HG03520 (cell line): Measurements from ENCODE around the gene CHSY1.
"Not testable (repeated sequence)": the region's sequence is repeated elsewhere in the genome, so short reads cannot be mapped to it uniquely, and the experiment has no call there.

Experiments used
- ATAC-seq: cut with Tn5 transposase; IDR thresholded peaks from one replicate; pipeline ENCODE4 v1.9.1; 2021; ENCODE audit warnings: mild to moderate bottlenecking, moderate library complexity; ENCODE audit not compliant: unreplicated experiment

The CHSY1 gene, protein sequence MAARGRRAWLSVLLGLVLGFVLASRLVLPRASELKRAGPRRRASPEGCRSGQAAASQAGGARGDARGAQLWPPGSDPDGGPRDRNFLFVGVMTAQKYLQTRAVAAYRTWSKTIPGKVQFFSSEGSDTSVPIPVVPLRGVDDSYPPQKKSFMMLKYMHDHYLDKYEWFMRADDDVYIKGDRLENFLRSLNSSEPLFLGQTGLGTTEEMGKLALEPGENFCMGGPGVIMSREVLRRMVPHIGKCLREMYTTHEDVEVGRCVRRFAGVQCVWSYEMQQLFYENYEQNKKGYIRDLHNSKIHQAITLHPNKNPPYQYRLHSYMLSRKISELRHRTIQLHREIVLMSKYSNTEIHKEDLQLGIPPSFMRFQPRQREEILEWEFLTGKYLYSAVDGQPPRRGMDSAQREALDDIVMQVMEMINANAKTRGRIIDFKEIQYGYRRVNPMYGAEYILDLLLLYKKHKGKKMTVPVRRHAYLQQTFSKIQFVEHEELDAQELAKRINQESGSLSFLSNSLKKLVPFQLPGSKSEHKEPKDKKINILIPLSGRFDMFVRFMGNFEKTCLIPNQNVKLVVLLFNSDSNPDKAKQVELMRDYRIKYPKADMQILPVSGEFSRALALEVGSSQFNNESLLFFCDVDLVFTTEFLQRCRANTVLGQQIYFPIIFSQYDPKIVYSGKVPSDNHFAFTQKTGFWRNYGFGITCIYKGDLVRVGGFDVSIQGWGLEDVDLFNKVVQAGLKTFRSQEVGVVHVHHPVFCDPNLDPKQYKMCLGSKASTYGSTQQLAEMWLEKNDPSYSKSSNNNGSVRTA

DNA sequence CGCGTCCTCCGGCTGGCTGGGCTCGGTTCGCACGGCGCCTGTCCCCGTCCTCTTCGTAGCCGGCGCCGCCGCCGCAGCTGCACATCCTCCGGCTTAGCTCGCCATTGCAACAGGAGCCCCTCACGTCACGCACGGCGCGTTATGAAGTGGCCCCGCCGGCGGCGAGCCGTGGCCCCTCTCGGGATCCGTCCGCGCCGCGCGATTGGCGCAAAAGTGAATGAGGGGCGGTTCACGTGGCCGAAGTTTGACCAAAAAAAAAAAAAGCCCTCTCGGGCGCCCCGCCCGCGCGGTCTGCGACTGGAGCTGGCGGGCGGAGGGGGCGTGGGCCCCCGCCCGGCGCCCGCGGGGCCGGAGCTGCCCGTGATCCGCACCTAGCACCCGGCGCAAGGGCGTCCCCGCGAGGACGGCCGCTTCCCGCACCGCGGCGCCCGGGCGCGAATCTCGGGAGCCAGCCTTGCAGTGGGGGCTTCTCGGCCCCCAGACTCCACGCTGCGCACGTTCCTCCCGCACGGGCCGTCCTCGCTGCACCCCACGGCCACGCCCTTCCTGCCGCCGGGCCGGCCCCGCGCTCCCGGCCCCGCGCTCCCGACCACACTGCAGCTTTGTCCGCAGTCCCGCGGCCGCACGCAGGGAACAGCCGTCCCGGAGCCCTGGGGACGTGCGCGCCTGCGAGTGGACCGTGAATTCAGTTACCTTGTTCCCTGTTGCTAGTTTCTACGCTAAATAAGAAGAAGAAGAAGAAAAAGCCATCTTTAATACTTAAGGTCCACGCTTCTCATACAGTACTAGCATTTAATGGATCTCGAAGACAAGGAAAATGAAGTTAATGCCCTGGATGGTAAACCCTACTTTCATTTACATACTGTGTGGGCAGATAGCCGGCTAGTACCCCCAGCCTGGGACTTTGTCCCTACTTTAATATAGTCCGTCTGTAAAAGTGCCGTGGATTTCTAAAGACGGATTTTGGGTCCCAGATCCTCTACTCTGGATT lies at the start of gene CHSY1:
Gene CHSY1, minus strand, starts transcription at position 219 of the 991 bp plus-strand sequence. CDS start 592 bp downstream, outside the sequence.
- ATAC-seq, result peak; percentile 58

DNA sequence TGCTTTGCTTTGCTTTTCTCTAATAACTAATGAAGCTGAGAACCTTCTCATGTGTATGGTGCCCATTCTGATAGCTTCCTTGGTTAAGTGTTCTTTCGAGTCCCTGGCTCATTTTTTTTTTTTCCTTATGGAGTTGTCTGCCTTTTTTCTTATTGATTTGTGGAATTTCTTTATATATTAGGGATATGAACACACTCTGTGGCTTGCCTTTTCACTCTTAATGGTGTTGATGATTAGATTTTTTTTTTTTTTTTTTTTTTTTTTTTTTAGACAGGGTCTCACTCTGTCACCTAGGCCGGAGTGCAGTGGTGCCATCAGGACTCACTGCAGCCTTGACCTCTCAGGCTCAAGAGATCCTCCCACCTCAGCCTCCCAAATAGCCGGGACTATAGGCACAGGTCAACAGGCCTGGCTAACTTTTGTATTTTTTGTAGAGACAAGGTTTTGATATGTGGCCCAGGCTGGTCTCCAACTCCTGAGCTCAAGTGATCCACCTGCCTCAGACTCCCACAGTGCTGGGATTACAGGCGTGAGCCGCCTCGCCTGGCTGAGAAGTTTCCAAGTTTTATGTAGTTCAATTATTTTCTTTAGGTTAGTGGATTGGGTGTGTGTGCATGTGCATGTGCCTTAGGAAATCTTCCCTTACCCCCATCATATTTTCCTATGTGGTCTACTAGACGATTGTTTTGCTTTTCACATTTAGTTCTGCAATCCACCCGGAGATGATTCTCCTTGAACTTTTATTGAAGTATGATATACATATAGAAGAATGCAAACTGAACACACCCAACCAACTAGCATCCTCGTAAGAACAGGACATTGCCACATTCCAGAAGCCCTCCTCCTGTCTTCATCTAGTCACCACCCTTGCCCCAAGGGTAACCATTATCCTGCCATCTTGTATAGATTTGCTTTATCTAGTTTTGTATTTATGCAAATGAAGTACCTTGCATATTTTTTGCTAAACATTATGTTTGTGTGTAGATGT lies 44.9 kb upstream of the CHSY1 start:
- no peak for ATAC-seq

DNA sequence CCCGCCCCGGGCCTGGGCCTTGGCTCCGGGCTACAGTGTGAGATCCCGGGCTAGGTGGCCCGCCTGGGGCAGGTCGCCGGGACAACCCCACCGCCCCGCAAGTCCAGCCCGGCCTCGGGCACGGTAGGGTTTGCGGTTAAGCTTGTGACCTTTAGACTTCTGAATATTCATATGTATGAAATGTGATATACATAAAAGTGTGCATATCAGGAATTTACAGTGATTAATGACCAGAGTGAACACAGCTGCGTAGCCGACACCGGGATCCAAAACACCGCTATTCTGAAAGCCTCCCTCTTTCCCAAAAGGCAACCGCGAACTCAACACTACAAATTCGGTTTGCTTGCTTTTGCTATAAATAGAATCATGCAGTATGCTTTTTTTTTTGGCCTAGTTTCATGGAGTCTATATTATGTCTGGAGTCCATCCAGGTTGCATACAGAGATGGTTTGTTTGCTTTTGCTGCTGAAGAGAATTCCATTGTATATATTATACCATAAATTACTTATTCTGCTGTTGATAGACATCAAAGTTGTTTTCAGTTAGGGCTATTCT lies 43.8 kb upstream of the CHSY1 start:
- no peak for ATAC-seq

DNA sequence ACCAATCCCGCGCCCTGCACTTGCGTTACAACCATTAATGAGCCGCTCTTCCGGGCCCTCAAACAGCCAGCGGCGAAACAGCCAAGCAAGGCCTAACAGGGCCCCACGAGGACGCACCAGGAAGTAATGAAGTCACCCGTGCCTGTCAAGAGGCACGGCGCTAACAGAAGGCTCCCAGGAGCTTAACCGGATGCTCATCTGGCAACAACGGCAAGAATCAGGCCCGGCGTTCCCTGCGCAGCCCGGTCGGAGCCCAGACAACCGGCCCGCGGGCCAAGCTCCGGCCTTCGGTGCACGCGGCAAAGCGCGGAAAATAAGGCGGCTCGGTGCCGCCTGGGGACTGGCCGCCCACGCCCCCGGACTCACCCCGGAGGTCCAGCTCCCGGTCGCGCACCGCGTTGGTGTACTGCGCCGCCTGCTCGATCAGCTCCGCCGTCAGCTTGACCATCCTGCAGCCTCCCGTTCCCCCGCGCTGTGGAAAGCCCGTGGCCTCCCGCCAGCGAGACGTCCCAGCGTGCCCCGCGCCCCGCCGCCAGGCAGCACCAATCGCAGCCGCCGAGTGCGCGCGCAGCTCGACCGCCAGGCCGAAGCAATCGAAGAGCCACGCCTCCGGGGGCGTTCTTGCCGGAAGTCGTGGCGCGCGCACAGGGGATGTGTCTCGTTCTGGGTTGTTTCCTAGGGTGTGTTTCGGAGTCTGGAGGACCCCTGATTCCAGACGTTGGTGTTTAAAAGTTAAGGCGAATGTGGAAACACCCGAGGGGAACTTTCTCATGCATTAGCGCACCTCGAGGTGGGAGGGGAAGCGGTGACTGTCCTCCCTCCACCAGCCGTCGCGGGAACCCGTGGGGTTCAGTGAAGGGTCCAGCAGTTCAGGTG lies 43.1 kb upstream of the CHSY1 start, which contains the start of gene SNRPA1:
Gene SNRPA1, minus strand, starts transcription at position 518 of the 876 bp plus-strand sequence. Its CDS starts 70 bp downstream, at position 448.
- peak; percentile 68 for ATAC-seq

DNA sequence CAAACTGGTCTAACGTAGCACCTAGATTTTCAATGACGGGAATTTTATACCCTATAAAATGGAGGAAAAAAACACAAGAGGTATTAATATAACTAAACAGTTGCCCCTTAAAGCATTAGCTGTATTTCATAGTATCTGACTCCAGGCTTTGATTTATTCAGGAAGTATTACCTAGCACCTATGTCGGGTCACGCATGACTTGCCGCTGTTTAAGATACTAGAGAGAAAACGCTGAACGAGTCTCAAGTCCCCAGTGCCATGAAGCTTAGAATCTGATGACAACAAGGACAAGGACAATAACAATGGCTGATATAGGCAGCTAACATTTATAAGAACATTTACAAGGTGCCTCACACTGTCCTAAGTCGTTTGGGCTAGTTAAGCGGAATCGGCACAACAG lies 41.3 kb upstream of the CHSY1 start:
- ATAC-seq, result no peak

DNA sequence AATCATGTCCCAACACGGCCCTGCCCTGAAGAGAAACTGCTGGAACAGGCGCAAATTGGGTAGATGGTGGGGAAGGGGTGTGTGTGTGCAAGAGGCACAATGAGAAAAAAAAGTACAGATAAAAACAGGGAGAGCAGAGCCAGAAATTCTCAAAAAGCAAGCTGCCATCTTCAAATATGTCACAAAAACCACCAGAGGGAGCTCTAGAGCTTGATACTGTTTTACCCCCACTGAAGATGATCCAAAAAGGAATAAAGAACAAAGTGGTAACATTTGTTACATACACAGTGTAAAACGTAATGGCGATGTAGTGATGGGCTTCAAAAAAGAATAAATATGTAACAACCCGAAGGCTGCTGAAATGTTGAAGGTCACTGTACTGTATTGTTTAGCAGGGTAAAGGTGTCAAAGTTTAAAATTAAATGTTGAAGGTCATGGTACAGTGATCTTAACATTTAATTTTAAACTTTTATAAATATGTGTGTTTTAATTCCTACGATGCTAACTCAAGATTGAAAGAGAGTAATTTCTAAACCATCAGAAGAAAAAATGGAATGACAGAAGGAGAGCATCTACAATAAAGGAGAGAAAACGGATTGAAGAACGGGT lies 37.2 kb upstream of the CHSY1 start:
- ATAC-seq, result no peak

DNA sequence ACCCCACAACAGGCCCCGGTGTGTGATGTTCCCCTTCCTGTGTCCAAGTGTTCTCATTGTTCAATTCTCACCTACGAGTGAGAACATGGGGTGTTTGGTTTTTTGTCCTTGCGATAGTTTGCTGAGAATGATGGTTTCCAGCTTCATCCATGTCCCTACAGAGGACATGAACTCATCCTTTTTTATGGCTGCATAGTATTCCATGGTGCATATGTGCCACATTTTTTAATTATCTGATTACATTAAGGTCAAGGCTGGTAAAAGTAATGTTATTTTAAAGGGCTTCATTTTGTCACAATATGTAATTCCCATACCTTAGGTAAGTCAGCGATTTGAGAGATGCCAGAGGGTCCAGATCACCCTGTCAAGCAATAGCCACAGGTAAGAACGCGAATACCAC lies 35.5 kb upstream of the CHSY1 start:
- not testable (repeated sequence) for ATAC-seq

DNA sequence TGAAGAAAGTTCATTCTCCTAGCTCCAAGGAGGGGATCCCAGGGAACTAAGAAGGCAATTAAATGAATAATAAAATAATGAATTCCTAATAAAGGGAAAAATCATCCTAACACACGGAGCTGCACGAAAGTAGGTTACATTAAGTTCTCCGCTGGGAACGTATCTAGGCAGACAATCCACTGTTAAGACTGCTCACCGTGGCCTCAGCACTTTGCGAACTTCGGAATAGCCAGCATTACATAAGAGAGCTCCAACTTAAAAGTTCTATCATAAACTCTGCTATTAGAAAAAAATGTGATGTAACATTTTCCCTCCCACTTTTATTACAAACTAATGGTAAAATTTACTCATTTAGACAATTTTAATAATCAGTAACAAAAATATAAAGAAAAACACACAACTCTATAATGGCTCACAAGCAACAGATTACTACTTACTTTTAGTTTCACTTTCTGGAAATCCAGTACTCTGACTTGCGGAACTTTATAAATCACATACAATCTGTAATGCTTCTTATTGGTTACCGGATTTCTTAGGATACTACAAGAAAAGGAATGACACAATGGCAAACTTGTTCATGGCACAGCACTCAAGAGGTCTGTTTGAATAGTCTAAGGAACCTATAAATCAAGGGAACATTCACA lies 34.7 kb upstream of the CHSY1 start:
- no peak for ATAC-seq

DNA sequence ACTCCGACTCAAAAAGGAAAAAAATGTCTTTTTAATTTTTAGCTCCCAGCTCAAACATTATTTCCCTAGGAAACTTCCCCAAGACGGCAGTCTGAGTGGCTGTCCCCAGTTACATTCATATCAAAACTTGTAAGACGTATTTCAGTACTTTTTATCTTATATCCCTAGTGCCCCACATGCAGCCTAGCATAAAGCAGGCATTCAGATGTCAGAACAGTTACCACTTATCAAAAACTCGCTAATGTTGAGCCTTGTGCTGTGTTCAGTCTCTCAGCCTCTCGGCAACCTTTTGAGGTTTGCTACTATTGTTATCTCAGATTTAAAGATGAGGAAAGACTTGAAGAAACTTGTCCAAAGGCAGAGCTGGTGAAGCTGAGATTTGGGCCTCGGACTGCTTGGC lies 32.1 kb upstream of the CHSY1 start:
- ATAC-seq, result no peak

DNA sequence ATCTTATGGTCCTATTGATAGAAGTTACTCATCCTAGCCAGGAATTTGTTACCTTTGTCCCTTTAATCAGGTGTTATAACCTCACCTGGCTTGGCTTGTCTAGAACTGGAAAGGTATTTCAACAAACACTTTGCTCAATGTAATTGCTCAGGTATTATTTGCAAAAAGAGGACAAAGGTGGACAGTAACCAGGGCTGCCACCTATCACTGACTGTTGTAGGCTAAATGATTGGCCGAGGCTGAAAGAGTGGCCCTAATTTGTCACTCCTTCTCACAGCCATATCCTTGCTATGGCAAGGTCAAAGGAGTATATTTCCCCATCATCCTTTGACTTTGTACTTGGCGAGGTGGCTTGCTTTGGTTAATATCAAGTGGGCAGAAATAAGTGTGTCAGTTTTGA lies 28.2 kb upstream of the CHSY1 start:
- ATAC-seq, result no peak

DNA sequence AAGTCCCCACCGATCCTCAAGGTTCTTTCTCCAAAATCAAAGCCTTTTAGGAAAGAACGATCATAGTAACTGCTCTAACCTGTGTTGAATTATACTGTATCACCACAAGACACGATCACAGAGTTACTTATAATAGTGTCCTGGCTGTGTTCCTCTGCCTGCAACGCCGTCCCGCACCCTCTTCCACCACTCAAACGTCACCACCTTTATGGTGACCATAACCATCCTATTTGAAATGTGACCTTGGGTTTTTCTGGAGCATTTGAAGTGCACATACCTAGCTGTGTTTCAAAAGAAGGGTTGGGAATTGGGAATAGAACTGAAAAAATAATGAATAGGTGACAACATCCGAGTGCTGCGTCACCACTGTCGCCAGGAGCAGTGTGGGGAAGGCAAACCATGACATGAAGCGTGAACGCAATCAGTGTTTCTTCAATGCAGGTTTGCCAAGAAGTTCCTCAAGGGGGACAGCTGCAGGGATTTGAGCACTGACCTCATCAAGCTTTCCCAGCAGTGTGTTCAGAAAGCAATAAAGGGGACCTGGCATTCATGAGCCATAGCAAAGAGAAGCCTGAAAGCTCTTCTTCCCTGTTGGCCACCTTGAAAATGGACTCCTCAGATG lies 26.2 kb upstream of the CHSY1 start:
- no peak for ATAC-seq

DNA sequence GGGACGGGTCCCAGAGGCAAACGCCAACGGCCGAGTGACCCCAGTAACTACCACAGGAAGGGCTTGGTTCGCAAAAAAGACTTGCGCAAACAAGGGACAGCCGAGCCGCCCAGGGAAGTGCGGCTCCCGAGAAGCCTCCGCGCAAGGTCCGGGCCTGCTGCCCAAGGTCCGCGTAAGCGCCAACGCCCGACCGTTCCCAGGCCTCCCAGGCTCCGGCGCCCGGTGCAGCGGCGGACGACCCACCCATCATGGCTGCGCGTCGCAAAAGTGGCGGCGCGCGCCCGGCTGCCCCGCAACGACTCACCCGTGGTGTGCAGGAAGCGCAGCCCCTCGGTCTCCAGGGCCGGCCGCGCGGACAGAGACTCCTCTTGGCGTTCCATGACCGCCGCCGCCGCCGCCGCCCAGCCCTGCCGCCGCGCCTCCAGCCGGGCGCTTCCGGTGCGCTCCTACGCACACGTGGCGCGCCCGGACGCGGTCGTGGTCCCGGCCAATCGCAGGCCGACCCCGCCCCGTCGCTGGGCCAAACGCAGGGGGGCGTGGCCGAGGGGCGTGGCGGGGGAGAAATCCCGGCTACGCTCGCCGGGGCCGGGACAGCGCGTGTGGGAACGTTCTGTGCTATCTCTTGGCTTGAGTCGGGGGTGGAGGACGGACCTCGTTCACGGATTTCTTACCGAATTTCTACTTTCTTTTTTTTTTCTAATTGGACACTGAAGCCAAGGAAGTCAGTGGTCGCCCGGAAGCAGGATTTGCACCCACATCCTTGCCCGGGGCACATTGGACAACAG lies 25.4 kb upstream of the CHSY1 start, which contains the start of gene SELENOS:
Gene SELENOS, minus strand, starts transcription at position 448 of the 785 bp plus-strand sequence. Its CDS starts 68 bp downstream, at position 380.
- ATAC-seq, result peak; percentile 86

DNA sequence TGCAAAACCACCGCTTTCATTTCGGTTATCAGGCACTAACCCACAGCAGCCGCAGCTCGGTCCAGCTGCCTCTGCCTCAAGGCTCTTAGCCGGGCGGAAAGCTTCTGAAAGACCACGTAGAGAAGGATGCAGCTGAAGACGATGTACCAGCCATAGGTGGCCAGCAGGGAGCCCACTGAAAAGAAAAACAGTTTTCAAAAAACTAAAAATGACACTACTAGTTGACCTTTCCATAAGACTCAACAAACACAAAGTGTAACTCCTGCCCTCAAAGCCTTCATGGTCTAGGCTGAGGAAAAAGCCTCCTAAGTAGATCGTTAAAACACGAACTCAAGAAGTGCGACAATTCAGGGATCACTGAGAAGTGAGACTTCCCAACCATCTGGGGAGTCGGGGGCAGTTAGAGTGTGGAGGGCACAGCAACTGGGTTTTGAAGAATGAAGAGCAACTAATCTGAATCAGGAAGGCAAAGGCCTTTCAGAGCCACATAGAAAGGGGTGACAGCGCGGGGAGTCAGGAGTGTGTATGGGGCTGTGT lies 24.7 kb upstream of the CHSY1 start:
- ATAC-seq, result no peak

DNA sequence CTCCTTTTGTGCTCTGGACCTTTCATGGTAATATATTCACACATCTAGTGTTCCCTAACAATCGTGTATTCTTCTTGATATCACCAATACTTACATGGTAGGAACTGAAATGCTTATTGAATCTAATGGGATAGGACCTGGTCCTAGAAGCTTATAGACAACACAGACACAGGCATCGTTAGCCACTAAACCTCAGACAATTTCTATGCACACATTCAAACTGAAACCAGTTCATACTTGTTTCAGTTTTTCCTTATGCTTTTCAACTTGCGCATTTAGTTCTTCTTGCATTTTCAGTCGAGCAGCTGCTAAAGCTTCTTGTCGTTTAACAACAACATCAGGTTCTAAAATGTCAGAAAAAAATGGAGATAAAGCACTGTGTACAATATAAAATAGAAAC lies 23.2 kb upstream of the CHSY1 start:
- ATAC-seq, result peak; percentile 27

DNA sequence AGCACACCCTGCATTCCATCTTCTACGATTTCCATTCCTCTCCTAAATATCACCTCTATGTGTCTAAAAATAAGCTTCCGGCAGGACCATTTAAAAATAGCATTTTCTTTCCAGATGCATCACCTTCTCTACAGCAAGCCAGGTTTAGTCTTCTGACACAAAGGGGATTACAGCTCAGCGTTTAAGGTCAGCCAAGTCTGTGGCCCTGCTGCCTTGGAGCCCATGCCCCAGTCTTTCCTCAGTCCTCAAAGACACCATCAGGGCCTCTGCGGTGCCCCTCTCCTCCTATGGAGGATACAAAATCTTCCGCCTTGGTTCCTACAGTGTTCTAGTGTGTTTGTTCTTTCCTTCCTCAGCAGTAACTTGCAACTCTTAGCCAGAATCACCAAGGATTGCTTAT lies 21.7 kb upstream of the CHSY1 start:
- ATAC-seq, result no peak

DNA sequence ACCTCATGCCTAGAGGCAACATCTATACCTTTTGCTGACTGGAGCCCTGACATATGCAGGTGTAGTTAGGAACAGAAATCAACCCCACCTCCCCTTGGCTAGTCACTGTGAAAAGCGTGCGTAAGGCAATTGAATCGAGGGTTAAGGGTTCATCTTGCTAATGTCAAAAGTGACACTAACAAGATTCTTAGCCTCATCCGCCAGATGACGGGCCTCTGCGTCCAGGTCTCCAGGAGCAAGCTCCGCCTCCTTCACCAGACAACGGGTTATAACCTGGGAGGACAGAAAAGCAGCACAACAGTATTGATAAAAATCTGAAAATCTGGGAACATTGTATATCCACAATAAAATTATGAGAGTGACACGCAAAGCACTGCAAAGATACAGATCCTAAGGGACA lies 20.7 kb upstream of the CHSY1 start:
- ATAC-seq, result no peak
